OCI-LY1 (cell line): Measurements from ENCODE around the gene PACRG.

Source experiments
- CTCF ChIP-seq: fragments of 200-600 bp; sonication (generic), shearing (Covaris generic); IDR thresholded peaks from 2 replicates; pipeline ENCODE4 v1.5.1; 2017; ENCODE audit warnings: mild to moderate bottlenecking, antibody characterized with exemption, low read length, moderate library complexity, mixed read lengths
- EZH2 ChIP-seq: fragments of 200-600 bp; sonication (generic), shearing (Covaris generic); IDR thresholded peaks from 2 replicates; pipeline ENCODE4 v1.8.0; 2017; ENCODE audit warnings: borderline replicate concordance, mixed run types, mild to moderate bottlenecking, antibody characterized with exemption, low read length, moderate library complexity, mixed read lengths

GRCh38 chr6:163128324-163128723 is 400.6 kb downstream of the PACRG start:
- TF ChIP-seq CTCF: no peak
- no peak for TF ChIP-seq EZH2
